Tibial nerve (tissue), 4 donors: ENCODE measurements around the gene ZNF772.

Experiments used
- CTCF ChIP-seq, 5 experiments: fragments of 200-600 bp in 3 of 5; fragments of 450-650 bp in 2 of 5; sonication (generic) in 3 of 5; IDR thresholded peaks; one replicate each; pipeline ENCODE4 v1.5.1; 2016 to 2019; ENCODE audit warnings: antibody characterized with exemption in 5 of 5, mild to moderate bottlenecking in 3 of 5, moderate library complexity in 2 of 5
- EP300 ChIP-seq, 2 donors: sonication (generic); formaldehyde crosslinking; IDR thresholded peaks; one replicate each; pipeline ENCODE4 v1.6.1; 2017; ENCODE audit warnings: antibody characterized with exemption in 2 of 2, mild to moderate bottlenecking in 1 of 2
- POLR2A ChIP-seq, 2 donors: fragments of 450-650 bp; IDR thresholded peaks; one replicate each; pipeline ENCODE4 v1.6.1; 2017; ENCODE audit warnings: antibody characterized with exemption in 2 of 2, mild to moderate bottlenecking in 2 of 2, moderate library complexity in 2 of 2

- TF ChIP-seq EP300 (IDR thresholded peaks at IDR 0.05) (no peak), CTCF (IDR thresholded peaks at IDR 0.05) (no peak), POLR2A (IDR thresholded peaks at IDR 0.05) (no peak)
Measured at GRCh38 chr19:57511484-57511883, 34.1 kb upstream of the ZNF772 start.
